A549 (cell line): ENCODE data around the gene ZC3H12D.

Source experiments
- CEBPB ChIP-seq, 2 experiments: fragments of >200 bp in 1 of 2; sonication (Bioruptor Twin) in 1 of 2; formaldehyde crosslinking in 1 of 2; IDR thresholded peaks; 2 replicates each; pipeline ENCODE4 v1.6.1; 2012 to 2016
- CTCF ChIP-seq: fragments of >200 bp; sonication (Bioruptor Twin); formaldehyde crosslinking; IDR thresholded peaks from 3 replicates; pipeline ENCODE4 v1.5.1; 2016
- POLR2A ChIP-seq: IDR thresholded peaks from 2 replicates; pipeline ENCODE4 v1.6.1; 2012; ENCODE audit warnings: mild to moderate bottlenecking, low read length
- RNF2 ChIP-seq: fragments of 200-600 bp; sonication (generic); IDR thresholded peaks from 2 replicates; pipeline ENCODE4 v1.6.1; 2016; ENCODE audit warnings: low read depth, mild to moderate bottlenecking, antibody characterized with exemption, moderate library complexity, borderline replicate concordance

- TF ChIP-seq CEBPB (IDR thresholded peaks at IDR 0.05) = no peak
- TF ChIP-seq CTCF = no peak
- TF ChIP-seq POLR2A = no peak
- TF ChIP-seq RNF2 = no peak
Measured at GRCh38 chr6:149497365-149497764, 12.6 kb upstream of the ZC3H12D start.
